Measurements from ENCODE around the gene ANKRD44.
A peak's percentile ranks its signal among the peaks of the same experiment; 100 is the strongest.

DNA sequence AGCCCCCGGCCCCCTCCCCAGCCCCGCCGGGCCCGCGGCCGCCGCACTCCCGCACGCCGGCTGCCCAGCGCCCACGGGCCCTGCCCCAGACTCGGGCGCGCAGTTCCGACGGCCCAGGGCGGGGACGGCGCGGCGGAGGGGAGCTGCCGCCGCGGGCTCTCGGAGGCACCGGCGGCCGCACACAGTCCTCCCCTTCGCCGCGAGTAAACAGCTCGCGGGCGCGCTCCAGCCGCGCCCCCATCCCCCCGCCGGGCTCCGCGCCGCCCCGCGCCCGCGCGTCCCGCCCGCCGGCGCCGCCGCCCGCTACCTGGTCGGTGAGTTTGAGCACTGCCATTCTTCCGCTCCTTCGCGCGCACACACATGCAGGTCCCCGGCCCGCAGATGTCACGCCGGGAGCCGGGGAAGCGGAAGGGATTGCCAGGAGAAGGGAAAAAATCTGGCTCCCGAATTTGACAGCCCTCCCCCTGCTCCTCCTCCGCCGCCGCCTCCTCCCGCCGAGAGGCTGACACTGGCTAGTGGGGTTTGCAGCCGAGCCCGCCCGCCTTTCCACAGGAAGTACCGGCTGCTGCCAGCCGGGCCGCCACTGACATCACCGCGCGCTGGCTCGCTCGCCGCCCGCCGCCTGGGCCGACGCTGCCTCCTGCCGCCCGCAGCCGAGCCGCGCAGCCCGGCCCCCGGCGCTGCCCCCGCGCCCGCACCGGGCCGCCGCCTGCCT, at the start of gene ANKRD44:
- TF ChIP-seq CTCF (IDR thresholded peaks at IDR 0.05; ENCODE audit: low read depth, low read length), result no peak
- peak; percentile 38 for TF ChIP-seq POLR2A (IDR thresholded peaks at IDR 0.05; ENCODE audit: extremely low read depth, insufficient read length)
- TF ChIP-seq, protein P1, sequence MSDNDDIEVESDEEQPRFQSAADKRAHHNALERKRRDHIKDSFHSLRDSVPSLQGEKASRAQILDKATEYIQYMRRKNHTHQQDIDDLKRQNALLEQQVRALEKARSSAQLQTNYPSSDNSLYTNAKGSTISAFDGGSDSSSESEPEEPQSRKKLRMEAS (IDR thresholded peaks at IDR 0.05; ENCODE audit: low read depth, low read length), result 0 out of 2 replicates have a peak, but pooled peaks have one; percentile 8

Measured in NB4 (cell line).